ENCODE measurements around the gene PAQR5.

- TF ChIP-seq CTCF (conservative IDR thresholded peaks at IDR 0.05), result no peak
- no peak for TF ChIP-seq EZH2 (IDR thresholded peaks at IDR 0.05; ENCODE audit: low read depth)
Measured at GRCh38 chr15:69393831-69394491, 95.2 kb downstream of the PAQR5 start.
